ENCODE data around the gene ADAMTS2. TPM values are rescaled to one million over a fixed set of nuclear protein-coding genes. Genes with fewer than 3 reads are reported as not detected.

Gene ADAMTS2
- total and polyA plus RNA-seq, 2 of the 8 experiments (the other 6 are each of a cell fraction or from before 2014, with no cell fraction given) = 6.6 to 7.3 TPM

GRCh38 chr5:179309383-179309670 is 35.9 kb downstream of the ADAMTS2 start:
- ChIA-PET CTCF (ENCODE audit: partially characterized antibody) (no interaction called here), POLR2A (ENCODE audit: partially characterized antibody) (no interaction called here)
- Histone ChIP-seq H3K4ac (replicated peaks; ENCODE audit: insufficient read length, low read depth, low read length) (no peak overlapping the region), H3K23ac (ENCODE audit: insufficient read length) (no peak overlapping the region), H3K27ac (ENCODE audit: low read depth, low read length) (no peak overlapping the region), H2AK5ac (ENCODE audit: low read depth, low read length) (no peak overlapping the region), H3K9ac (replicated peaks in 1 of 4; ENCODE audit: extremely low read depth in 1 of 4, low read depth in 3 of 4, low read length in 3 of 4) (no peak overlapping the region), H2BK20ac (ENCODE audit: low read length) (no peak overlapping the region), H2BK15ac (ENCODE audit: low read length) (no peak overlapping the region), H4K8ac (ENCODE audit: extremely low read depth, insufficient read depth, low read length) (no peak overlapping the region), H3K79me1 (ENCODE audit: low read depth, low read length) (no peaks in the 10 kb centered on the region), H4K5ac (ENCODE audit: insufficient read length, low read depth, low read length) (no peak overlapping the region), H3K27me3 (replicated peaks in 1 of 4; ENCODE audit: control insufficient read depth in 3 of 4, extremely low read depth in 1 of 4, insufficient read depth in 3 of 4, low read length in 3 of 4) (no peaks in the 10 kb centered on the region), H3K14ac (ENCODE audit: insufficient read length) (no peak overlapping the region), H2AFZ (ENCODE audit: low read length) (no peak overlapping the region), H3K56ac (replicated peaks; ENCODE audit: insufficient read length, low read depth, low read length) (no peak overlapping the region), H3K4me2 (ENCODE audit: insufficient read depth in 1 of 2, low read depth in 2 of 2, low read length in 2 of 2) (no peak overlapping the region), H4K20me1 (replicated peaks in 1 of 2; ENCODE audit: control insufficient read depth in 1 of 2, insufficient read depth in 2 of 2, low read length in 2 of 2) (no peaks in the 10 kb centered on the region), H2BK120ac (replicated peaks; ENCODE audit: low read depth, low read length) (no peak overlapping the region), H3K4me3 (ENCODE audit: extremely low read depth in 1 of 4, insufficient read depth in 2 of 4, low read depth in 3 of 4, low read length in 4 of 4) (no peak overlapping the region), H2BK12ac (ENCODE audit: low read depth, low read length) (no peak overlapping the region), H3K18ac (ENCODE audit: extremely low read depth, low read length) (no peak overlapping the region), H3K9me3 (ENCODE audit: insufficient read depth in 2 of 2, low read depth in 1 of 2, low read length in 1 of 2) (peaks cover 0 to 3% of the 10 kb centered on the region in 2 experiments; a peak in 1 of 4 replicates), H2BK5ac (ENCODE audit: low read depth, low read length) (no peak overlapping the region), H3K23me2 (ENCODE audit: low read depth, low read length) (no peaks in the 10 kb centered on the region), H4K91ac (replicated peaks; ENCODE audit: insufficient read length, low read length) (no peak overlapping the region), H3K79me2 (ENCODE audit: control insufficient read depth in 1 of 2, insufficient read depth in 2 of 2, low read length in 2 of 2) (no peaks in the 10 kb centered on the region), H3K36me3 (ENCODE audit: control insufficient read depth in 2 of 4, insufficient read depth in 4 of 4, low read length in 3 of 4) (no peaks in the 10 kb centered on the region), H3K4me1 (replicated peaks in 1 of 4; ENCODE audit: control insufficient read depth in 3 of 4, insufficient read depth in 4 of 4, low read length in 3 of 4) (no peaks in the 10 kb centered on the region)
- no peak for FAIRE-seq
- WGBS, 2 experiments (ENCODE audit: extremely low coverage in 1 of 2, insufficient coverage in 1 of 2, insufficient read length in 1 of 2, insufficient replicate concordance in 2 of 2, low coverage in 1 of 2, low lambda C conversion rate in 2 of 2, missing lambda C conversion rate in 1 of 2) = 91% methylated on average over 7 of the region's 7 CpGs; no CpG with 5 or more reads in 1 of the 2 experiments
- no peak for TF ChIP-seq KDM4A (IDR thresholded peaks at IDR 0.05; ENCODE audit: low read depth, low read length, severe bottlenecking)
- TF ChIP-seq SP2 (IDR thresholded peaks at IDR 0.05; ENCODE audit: low read length) = no peak
- no peak for TF ChIP-seq YY1 (IDR thresholded peaks at IDR 0.05; ENCODE audit: low read depth, low read length)
- no peak for TF ChIP-seq TBP (IDR thresholded peaks at IDR 0.05; ENCODE audit: low read depth, low read length)
- TF ChIP-seq CTBP2 (IDR thresholded peaks at IDR 0.05; ENCODE audit: borderline replicate concordance, insufficient read depth, insufficient read length, low read length) = no peak
- TF ChIP-seq CTCF (IDR thresholded peaks at IDR 0.05; ENCODE audit: control extremely low read depth in 1 of 3, insufficient read depth in 1 of 3, low read depth in 1 of 3, low read length in 3 of 3) = no peak
- TF ChIP-seq ATF3 (IDR thresholded peaks at IDR 0.05; ENCODE audit: insufficient read depth, low read depth, low read length) = no peak
- TF ChIP-seq SAP30 (IDR thresholded peaks at IDR 0.05; ENCODE audit: insufficient read depth, insufficient replicate concordance, low read length) = no peak
- no peak for TF ChIP-seq RBBP5 (IDR thresholded peaks at IDR 0.05; ENCODE audit: borderline replicate concordance, low read depth, low read length)
- DNase-seq (ENCODE audit: low read depth in 1 of 2, low spot score in 2 of 2) = no peak
